Measurements from ENCODE around the gene ZNF140.

Gene ZNF140

DNA sequence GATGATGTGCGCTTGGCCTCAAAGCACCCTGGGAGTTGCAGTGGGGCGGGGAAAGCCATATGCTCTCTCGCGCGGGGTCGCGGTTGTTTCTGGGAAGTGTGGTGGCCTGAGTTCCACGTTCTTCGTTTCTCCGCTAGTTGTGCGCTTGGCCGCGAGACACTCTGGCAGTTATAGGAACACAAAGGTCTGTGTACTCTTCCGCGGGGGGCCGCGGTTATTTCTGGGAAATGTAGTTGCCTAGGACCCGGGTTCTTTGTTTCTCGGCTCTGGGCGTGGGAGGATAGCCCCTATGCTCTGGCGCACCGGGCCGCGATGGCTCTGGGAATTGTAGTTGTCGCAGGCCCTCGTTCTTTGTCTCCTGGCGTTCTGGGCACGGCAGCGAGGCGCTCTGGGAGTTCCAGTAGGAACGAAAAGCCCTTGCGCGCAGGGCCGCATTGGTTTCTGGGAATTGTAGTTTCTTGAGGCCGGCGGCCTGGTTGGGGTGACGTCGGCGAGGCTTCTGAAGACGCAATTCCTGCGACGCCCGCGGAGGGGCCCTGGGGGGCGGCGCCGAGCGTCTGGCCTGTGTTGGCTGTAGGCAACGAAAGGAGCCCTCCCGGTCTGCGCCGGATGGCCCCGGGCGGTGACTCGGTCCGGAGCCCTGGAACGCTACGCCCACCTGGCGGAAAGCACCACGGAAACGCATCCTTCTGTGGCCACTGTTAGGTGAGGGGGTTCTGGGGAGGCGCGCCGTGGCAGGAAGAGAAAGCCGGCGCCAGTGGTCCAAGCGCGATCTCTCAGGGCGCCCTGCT, at the start of gene ZNF140:
TSS of gene ZNF140 (plus strand) at position 556 of the 791 bp plus-strand sequence. CDS start 398 bp downstream, outside the sequence.
- DNase-seq (peak; percentile 95), ATAC-seq (peak; percentile 87)

DNA sequence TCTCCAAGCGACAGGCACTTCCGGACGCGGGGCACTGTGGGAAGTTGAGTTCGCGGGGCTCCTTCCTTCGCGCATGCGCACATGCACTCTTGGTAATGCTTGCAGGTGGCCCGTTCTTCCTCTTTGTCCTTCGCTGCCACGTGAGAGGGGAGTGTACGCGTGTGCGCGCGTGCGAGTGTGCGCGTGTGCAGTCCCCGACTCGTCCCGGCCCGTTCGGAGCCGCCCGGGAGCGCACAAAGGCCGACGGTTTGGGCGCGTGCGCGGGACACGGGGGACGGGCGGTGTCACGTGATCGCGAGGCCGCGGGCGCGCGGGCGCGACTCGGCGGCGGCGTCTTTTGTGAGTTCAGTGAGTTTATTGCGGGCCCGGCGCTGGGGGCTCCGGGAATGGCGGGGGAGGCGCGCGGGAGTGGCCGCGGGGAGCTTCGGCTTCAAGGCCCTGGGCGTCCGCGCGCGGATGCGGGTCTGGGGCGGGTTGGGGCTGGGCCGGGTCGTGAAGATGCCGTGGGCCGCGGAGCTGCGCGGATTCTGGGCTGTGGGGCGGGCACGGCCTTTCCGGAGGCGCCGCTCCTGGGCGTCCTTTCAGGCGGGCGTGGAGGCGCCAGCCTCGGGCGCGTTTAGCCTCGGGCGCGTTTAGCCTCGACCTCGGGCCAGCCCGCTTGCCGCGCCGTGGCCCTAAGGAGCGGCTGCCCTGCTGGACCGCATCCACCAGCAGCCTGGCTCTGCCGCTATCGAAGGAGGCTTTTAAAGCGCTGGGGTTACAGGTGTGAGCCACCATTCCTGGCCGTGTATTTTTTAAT, 43.3 kb upstream of the ZNF140 start, which contains the start of gene ZNF84:
TSS of gene ZNF84 (plus strand) at position 303 of the 799 bp plus-strand sequence. CDS start 3,959 bp downstream, outside the sequence.
- ATAC-seq, result peak; percentile 98
- DNase-seq, result peak; percentile 96

DNA sequence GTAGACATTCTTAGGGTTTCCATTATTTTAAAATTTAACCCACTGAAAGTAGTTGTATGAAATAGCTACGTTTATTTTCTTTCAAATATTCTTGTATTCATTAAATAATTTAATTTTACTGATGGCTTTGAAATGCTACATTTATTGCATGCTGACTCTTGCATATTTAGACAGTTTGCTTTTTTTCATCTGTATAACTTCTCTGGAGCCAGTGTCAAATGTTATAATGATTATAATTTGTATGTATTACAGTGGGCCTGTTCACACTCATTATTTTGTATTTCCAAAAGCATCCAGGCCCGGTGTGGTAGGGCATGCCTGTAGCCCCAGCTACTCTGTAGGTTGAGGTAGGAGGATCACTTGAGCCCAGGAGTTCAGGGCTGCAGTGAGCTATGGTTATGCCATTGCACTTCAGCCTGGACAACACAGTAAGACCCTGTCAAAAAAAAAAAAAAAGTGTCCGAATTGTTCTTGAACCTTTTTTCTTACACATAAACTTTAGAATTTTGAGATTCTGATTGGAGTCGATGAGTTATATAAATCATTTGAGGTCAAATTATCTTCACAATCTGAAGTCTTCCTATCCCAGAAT, 42.5 kb upstream of the ZNF140 start:
- no peak for ATAC-seq
- DNase-seq, result no peak

DNA sequence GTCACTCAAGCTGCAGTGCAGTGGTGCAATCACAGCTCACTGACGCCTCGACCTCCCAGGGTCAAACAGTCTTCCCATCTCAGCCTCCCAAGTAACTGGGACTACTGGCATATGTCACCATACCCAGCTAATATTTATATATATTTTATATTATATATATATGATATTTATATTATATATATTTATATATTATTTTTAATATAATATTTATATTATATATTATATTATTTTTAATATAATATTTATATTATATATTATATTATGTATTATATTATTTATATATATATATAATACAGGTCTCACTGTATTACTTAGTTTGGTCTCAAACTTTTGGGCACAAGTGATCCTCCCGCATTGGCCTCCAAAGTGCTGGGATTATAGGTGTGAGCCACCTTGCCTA, 34.0 kb upstream of the ZNF140 start:
- ATAC-seq (no peak), DNase-seq (no peak)

DNA sequence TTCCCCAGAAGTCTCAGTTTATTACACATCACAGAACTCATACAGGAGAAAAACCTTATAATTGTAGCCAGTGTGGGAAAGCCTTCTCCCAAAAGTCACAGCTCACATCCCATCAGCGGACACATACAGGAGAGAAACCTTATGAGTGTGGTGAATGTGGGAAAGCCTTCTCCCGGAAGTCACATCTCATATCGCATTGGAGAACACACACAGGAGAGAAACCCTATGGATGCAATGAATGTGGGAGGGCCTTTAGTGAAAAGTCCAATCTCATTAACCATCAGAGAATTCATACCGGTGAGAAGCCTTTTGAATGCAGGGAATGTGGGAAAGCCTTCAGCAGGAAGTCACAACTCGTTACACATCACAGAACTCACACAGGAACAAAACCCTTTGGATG, 23.3 kb upstream of the ZNF140 start:
- ATAC-seq (no peak), DNase-seq (no peak)

DNA sequence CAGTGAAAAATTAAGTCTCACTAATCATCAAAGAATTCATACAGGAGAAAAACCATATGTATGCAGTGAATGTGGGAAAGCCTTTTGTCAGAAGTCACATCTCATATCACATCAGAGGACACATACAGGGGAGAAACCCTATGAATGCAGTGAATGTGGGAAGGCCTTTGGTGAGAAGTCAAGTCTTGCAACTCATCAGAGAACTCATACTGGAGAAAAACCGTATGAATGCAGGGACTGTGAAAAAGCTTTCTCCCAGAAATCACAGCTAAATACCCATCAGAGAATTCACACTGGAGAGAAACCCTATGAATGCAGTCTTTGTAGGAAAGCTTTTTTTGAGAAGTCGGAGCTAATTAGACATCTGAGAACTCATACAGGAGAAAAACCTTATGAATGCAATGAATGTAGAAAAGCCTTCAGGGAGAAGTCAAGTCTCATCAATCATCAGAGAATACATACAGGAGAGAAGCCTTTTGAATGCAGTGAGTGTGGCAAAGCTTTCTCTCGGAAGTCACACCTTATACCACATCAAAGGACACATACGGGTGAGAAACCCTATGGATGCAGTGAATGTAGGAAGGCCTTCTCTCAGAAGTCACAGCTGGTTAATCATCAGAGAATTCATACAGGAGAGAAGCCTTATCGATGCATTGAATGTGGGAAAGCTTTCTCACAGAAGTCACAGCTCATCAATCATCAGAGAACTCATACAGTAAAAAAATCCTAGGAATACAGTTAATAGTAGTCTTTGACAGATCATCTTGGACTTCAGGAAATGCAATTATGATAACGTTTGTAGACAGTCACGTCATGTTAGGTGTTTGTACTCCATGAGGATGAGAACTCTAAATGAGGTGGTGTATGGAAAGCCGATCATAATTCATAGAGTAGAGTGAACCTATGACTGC, 22.3 kb upstream of the ZNF140 start:
- ATAC-seq, result no peak
- no peak for DNase-seq

DNA sequence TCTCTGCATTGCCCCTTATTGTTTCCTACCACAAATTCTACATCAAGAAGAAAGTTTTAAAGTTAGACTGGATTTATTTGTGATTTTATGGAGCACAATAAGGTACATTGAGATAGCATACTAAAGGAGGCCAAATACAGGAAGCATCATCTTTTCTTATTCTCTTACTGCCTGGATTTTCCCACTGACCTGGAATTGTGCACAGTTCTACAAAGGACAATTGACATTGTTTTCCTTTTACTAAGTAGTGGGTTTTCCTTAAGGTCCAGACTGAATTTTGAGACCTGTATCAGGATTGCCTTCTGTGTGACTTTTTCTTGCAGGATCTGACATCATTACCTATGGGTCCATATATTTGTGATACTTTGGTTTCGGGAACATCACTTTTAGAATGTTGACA, 18.8 kb upstream of the ZNF140 start:
- ATAC-seq (no peak), DNase-seq (no peak)

DNA sequence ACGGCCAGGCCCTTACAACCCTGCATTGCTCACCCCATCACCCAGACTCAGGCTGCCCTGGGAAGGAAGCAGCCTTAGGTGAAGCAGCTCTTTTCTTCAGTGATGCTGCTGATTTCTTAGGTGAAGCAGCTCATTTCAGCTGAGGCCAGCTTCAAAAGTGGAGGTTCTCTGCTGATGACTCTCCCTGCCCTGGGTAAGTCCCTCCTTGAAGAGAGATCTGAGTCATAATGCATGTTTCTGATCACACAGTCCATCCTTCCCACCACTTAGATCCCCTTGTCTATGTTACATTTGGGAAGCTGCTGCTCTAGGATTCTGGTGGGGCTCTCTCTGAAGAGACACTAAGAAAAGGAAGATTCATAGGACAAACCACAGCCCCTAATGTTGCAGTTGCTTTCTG, 17.2 kb upstream of the ZNF140 start:
- no peak for DNase-seq
- no peak for ATAC-seq

DNA sequence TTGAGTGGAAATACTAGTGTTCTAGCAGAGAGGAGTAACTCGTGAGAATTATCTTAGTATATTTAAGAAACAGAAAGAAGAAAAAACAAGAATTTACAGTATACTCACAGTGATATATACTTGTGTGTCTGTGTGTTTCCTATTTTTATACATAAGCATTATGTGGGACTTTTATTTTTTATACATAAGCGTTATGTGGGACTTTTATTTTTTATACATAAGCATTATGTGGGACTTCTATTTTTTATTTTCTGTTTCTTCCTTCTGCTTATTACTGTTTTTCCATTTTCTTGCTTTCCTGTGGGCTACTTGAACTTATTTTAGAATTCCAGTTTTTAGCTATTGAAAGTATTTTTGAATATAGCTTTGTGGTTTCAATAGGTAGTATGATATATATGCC, 6.9 kb upstream of the ZNF140 start:
- ATAC-seq (no peak), DNase-seq (no peak)

DNA sequence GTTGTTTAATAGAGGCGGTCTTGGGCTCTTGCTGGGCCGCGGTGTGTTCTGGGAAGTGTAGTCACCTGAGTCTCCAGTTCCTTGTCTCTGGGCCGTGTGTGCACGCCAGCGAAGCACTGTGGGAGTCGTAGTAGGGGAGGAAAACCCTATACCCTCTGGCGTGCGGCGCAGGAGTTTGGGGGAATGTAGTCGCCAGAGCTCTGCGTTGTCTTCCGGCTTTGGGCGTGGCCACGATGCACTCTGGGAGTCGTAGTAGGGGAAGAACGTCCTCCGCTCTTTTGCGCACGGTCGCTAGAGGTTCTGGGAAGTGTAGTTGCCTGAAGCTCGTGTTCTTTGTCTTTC, 726 bp upstream of the ZNF140 start:
- peak; percentile 92 for DNase-seq
- ATAC-seq, result peak; percentile 87

DNA sequence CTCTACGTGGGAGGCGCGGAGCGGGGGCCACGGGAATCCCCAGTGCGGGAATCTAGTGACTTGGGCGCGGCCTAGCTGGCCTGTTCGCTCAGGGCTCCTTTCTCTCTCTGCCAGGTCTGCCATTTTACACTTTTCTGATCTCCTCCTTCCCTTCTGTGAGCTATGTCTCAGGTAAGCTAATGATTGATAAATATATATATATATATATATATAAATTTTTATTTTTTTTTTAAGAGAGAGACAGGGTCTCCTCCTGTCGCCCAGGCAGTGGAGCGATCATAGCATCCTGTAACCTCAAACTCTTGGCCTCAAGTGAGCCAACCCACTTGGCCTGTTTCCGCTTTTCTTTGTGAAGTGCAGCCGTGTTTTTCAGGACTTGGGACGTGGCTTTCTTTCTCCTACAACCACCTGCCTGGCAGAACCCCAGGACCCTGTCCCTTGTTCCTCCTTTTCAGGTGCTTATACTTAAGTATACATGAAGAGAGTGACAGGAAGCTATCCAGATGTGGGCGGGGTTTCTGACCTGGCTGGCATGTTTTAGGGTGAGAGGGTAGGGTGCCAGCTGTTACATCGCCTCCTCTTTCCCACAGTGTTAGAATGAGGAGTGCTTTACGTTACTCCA, 547 bp downstream of the ZNF140 start:
- no peak for DNase-seq
- ATAC-seq, result no peak

DNA sequence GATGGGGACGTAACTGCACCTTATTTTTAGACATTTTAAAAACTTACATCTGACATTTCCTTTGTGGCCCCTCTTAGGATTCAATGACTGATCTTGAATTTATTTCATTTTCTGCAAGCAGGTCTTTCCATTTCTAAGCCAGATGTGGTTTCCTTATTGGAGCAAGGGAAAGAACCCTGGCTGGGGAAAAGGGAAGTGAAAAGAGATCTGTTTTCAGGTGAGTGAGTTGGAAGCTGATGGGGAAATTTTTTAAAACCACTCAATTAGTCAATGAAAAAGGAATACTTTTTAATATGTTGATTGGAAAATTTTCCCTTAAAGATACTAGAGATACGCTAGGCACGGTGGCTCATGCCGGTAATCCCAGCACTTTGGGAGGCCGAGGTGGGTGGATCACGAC, 2.6 kb downstream of the ZNF140 start:
- no peak for DNase-seq
- ATAC-seq, result no peak

DNA sequence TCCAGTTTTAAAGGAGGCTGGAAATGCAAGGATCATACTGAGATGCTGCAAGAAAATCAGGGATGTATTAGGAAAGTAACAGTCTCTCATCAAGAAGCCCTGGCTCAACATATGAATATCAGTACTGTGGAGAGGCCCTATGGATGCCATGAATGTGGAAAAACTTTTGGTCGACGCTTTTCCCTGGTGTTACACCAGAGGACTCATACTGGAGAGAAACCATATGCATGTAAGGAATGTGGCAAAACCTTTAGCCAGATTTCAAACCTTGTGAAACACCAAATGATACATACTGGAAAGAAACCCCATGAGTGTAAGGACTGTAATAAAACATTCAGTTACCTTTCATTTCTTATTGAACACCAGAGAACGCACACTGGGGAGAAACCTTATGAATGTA, 24.9 kb downstream of the ZNF140 start:
- ATAC-seq (no peak), DNase-seq (no peak)

DNA sequence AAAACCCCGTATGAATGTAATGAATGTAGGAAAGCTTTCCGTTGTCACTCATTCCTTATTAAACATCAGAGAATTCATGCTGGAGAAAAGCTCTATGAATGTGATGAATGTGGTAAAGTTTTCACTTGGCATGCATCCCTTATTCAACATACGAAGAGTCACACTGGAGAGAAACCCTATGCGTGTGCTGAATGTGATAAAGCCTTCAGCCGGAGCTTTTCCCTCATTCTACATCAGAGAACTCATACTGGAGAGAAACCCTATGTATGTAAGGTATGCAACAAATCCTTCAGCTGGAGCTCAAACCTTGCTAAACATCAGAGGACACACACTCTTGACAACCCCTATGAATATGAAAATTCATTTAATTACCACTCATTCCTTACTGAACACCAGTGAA, 25.5 kb downstream of the ZNF140 start:
- DNase-seq, result no peak
- no peak for ATAC-seq

DNA sequence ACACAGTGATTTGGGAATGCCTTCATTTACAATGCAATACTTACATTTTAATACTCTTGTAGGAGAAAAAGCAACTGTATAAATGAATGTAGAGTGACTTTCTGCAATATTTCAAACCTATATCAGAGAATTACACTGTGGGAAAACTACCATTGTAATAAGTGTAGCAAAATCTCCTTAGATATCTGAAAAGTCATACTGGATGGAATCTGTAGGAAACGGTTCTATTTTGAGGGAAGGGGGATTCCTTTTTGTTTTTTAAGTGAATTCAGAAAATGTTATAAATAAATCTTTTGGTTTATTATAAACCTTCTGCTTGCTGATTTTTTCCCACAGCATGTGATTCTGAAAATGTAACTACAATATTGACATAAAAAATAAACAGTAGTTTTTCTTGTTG, 26.4 kb downstream of the ZNF140 start:
- DNase-seq (no peak), ATAC-seq (no peak)

DNA sequence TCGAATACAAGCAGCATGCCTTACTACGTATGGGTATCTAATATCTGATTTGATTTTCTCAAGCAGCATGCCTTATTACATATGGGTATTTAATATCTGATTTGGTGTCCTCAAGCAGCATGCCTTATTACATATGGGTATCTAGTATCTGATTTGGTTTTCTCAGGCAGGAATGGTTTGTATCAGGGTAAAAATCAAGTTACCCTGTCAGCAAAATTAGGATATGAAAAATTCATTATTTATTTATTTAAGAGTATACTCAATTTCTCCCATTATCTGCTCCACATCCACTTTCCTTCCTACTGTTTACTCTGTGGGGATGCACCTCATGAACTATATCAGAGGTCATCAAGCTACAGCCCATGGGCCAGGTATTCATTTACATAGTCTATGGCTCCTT, 27.4 kb downstream of the ZNF140 start:
- ATAC-seq (no peak), DNase-seq (no peak)

DNA sequence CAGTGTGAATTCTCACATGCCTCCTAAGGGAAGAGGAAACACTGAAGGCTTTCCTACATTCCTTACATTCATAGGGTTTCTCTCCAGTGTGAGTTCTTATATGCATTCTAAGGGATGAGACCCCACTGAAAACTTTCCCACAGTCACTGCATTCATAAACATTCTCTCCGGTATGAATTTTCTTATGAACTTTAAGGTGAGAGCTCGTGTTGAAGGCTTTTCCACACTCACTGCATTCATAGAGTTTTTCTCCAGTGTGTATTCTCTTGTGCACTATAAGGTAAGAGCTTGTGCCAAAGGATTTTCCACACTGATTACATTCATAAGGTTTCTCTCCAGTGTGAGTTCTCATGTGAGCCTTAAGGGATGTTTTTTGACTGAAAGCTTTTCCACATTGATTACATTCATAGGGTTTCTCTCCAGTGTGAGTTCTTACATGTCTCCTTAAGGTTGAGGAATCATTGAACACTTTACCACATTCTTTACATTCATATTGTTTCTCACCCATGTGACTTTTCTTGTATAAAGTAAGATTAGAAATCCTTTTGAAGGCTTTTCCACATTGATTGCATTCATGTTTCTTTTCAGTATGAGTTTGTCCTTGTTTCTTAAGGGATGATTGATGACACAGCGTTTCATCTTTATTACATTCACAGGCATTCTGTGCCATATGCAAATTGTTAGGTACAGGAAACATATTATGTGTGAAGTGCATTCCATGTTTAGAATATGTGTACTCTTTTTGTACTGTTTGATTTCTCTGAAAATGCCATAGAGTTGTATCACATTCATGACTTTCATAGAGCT, 39.9 kb downstream of the ZNF140 start:
- DNase-seq (no peak), ATAC-seq (no peak)

DNA sequence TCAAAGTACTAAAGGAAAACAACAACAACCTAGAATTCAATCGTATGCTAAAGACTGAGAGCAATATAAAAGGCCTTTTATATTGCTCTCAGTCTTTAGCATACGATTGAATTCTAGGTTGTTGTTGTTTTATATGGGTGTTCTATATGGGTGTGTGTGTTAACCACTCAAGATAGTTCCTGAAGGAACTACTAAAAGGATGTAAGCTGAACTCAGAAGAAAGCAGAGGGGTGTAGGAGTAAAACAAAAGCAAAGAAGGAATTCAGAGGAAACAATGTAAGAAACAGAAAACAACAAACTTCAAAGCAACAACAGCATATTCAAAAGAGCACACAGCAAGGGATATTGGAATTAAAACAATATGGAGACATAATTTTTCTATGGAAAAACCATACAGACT, 44.0 kb downstream of the ZNF140 start:
- ATAC-seq, result no peak
- no peak for DNase-seq

DNA sequence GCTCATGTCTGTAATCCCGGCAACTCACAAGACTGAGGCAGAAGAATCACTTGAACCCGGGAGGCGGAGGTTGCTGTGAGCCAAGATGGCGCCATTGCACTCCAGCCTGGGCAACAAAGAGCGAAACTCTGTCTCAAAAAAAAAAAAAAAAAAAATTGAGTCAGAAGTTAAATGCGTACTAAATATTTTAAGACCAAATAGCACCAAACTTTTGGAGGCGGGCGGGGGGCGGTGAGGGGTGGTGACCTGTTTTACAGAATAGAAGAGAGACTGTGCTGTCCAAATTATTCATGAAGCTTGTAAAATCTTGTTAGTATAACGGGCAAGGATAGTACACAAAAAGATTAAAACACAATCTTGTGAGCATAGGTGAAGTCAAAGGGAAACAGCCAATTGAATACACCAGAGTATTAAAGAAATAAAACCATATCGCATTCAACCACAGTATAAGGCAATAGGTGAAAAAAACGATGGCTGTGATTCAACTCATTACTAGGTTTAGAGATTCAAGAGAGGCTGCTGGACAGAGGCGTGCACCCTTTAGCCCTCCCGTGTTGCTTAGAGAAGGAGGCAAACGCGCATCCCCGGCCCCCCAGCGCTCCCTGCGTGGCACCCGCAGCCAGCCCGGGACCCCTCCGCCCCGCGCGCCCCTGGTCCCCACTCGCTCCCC, 48.8 kb downstream of the ZNF140 start:
- no peak for DNase-seq
- peak; percentile 8 for ATAC-seq
